Measurements from ENCODE around the gene SYNE1. TPM values are rescaled to one million over a fixed set of nuclear protein-coding genes. Genes with fewer than 3 reads are reported as not detected.
"Not testable (repeated sequence)": the region's sequence is repeated elsewhere in the genome, so short reads cannot be mapped to it uniquely, and the experiment has no call there.

The SYNE1 gene
- total RNA-seq, 1 experiment from 2014 or later: 6.5 TPM

DNA sequence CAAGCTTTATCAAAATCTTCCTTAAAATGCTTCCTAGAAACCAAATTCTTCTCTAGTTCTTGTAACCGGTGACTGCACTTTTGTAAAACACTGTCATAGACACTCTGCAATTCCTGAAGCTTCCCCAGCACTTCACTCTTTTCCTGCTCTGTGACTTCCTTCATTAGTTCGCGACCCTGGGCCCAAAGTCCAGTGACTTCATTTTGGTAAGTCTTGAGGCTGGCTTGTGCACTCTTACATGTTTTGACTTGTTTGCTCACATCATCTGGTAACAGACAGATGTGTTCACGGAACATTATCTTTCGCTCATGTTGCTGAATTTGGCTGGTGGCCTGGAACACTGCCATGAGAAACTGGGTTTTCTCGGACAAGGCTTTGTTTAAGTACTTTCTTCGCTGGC lies 306.2 kb downstream of the SYNE1 start:
- no peak for ATAC-seq
- H3K27me3 Mint-ChIP-seq (ENCODE audit: low read depth): no peaks in the 10 kb centered on the region
- H3K36me3 Mint-ChIP-seq: no peaks in the 10 kb centered on the region
- no peaks in the 10 kb centered on the region for H3K4me1 Mint-ChIP-seq
- no peaks in the 10 kb centered on the region for H3K9me3 Mint-ChIP-seq
- no peak overlapping the region for H3K4me3 Mint-ChIP-seq
- no peak for TF ChIP-seq FOXJ3 (CRISPR knock-in tag; IDR thresholded peaks at IDR 0.05; ENCODE audit: borderline replicate concordance)
- ChIA-PET POLR2A (no interaction called here), CTCF (no interaction called here)
- H3K27ac Mint-ChIP-seq: no peak overlapping the region
- no peak for DNase-seq (ENCODE audit: low spot score)

DNA sequence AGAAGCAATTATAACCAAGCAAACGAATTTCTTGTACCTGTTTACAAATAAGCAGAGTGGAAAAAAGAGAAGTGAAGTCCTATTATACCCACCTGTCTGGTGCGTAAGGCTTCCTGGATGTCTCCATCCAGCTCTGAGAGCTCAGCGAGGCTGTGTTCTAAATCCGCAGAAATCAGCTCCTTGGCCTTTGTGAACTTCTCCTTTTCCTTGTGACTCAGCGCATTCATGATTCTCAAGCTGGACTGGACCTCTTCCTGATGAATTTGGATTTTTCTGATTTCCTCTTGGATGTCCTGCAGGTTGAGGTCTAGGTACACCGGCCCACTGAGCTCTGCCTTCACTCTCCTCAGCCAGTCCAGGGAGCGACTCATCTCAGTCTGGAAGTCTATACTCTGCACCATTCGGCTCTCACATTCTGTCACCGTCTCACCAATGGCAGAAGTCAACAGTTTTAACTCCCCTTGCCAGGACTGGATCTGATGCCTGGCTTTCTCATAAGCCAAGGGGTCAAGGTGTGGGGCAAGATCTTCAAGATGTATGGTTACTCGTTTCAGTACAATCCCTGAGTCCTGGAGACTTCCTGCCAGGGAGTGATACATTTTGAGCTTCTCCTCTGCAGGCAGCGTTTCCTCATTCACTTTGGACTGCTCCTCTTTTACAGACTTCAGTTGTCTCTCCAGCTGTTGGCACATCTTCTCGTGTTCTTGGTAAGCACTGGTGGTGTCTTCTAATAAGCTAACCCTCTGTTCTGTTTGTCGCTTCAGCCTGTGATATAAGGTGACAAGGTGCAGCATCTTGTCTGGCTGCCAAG lies 307.3 kb downstream of the SYNE1 start:
- Mint-ChIP-seq H3K27me3 (ENCODE audit: low read depth) (no peaks in the 10 kb centered on the region), H3K4me1 (no peaks in the 10 kb centered on the region), H3K36me3 (no peaks in the 10 kb centered on the region), H3K27ac (no peak overlapping the region), H3K4me3 (no peak overlapping the region), H3K9me3 (no peaks in the 10 kb centered on the region)
- ChIA-PET CTCF (interaction anchor here (3.2 kb wide), 1 partner anchor 8 kb away, joined by 18 read pairs; no protein-coding TSS in a partner anchor), POLR2A (no interaction called here)
- ATAC-seq (no peak), DNase-seq (ENCODE audit: low spot score) (no peak)
- TF ChIP-seq RELA (CRISPR knock-in tag; IDR thresholded peaks at IDR 0.05; ENCODE audit: borderline replicate concordance) (no peak), TEAD4 (CRISPR knock-in tag; IDR thresholded peaks at IDR 0.05) (no peak), ZNF416 (CRISPR knock-in tag; IDR thresholded peaks at IDR 0.05) (no peak), SOX15 (CRISPR knock-in tag; IDR thresholded peaks at IDR 0.05) (no peak), FOXK1 (CRISPR knock-in tag; IDR thresholded peaks at IDR 0.05) (no peak), JAZF1 (CRISPR knock-in tag; IDR thresholded peaks at IDR 0.05) (no peak), GTF2I (CRISPR knock-in tag; conservative IDR thresholded peaks at IDR 0.05) (no peak), TCF7 (CRISPR knock-in tag; IDR thresholded peaks at IDR 0.05; ENCODE audit: low read depth) (no peak), MYBL2 (CRISPR knock-in tag; IDR thresholded peaks at IDR 0.05) (no peak), NFYB (CRISPR knock-in tag; conservative IDR thresholded peaks at IDR 0.05; ENCODE audit: low read depth) (no peak), ELF4 (CRISPR knock-in tag; IDR thresholded peaks at IDR 0.05; ENCODE audit: low read depth) (no peak), NR1H2 (CRISPR knock-in tag; IDR thresholded peaks at IDR 0.05) (no peak)
- TF ChIP-seq, protein P1, sequence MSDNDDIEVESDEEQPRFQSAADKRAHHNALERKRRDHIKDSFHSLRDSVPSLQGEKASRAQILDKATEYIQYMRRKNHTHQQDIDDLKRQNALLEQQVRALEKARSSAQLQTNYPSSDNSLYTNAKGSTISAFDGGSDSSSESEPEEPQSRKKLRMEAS (CRISPR knock-in tag; IDR thresholded peaks at IDR 0.05): no peak
- TF ChIP-seq, protein P2, sequence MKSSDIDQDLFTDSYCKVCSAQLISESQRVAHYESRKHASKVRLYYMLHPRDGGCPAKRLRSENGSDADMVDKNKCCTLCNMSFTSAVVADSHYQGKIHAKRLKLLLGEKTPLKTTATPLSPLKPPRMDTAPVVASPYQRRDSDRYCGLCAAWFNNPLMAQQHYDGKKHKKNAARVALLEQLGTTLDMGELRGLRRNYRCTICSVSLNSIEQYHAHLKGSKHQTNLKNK (CRISPR knock-in tag; IDR thresholded peaks at IDR 0.05): no peak
- TF ChIP-seq, protein P3, sequence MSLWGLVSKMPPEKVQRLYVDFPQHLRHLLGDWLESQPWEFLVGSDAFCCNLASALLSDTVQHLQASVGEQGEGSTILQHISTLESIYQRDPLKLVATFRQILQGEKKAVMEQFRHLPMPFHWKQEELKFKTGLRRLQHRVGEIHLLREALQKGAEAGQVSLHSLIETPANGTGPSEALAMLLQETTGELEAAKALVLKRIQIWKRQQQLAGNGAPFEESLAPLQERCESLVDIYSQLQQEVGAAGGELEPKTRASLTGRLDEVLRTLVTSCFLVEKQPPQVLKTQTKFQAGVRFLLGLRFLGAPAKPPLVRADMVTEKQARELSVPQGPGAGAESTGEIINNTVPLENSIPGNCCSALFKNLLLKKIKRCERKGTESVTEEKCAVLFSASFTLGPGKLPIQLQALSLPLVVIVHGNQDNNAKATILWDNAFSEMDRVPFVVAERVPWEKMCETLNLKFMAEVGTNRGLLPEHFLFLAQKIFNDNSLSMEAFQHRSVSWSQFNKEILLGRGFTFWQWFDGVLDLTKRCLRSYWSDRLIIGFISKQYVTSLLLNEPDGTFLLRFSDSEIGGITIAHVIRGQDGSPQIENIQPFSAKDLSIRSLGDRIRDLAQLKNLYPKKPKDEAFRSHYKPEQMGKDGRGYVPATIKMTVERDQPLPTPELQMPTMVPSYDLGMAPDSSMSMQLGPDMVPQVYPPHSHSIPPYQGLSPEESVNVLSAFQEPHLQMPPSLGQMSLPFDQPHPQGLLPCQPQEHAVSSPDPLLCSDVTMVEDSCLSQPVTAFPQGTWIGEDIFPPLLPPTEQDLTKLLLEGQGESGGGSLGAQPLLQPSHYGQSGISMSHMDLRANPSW (CRISPR knock-in tag; conservative IDR thresholded peaks at IDR 0.05; ENCODE audit: low read depth): no peak
- TF ChIP-seq, protein P4, sequence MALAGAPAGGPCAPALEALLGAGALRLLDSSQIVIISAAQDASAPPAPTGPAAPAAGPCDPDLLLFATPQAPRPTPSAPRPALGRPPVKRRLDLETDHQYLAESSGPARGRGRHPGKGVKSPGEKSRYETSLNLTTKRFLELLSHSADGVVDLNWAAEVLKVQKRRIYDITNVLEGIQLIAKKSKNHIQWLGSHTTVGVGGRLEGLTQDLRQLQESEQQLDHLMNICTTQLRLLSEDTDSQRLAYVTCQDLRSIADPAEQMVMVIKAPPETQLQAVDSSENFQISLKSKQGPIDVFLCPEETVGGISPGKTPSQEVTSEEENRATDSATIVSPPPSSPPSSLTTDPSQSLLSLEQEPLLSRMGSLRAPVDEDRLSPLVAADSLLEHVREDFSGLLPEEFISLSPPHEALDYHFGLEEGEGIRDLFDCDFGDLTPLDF (CRISPR knock-in tag; IDR thresholded peaks at IDR 0.05): no peak
- TF ChIP-seq, protein P5, sequence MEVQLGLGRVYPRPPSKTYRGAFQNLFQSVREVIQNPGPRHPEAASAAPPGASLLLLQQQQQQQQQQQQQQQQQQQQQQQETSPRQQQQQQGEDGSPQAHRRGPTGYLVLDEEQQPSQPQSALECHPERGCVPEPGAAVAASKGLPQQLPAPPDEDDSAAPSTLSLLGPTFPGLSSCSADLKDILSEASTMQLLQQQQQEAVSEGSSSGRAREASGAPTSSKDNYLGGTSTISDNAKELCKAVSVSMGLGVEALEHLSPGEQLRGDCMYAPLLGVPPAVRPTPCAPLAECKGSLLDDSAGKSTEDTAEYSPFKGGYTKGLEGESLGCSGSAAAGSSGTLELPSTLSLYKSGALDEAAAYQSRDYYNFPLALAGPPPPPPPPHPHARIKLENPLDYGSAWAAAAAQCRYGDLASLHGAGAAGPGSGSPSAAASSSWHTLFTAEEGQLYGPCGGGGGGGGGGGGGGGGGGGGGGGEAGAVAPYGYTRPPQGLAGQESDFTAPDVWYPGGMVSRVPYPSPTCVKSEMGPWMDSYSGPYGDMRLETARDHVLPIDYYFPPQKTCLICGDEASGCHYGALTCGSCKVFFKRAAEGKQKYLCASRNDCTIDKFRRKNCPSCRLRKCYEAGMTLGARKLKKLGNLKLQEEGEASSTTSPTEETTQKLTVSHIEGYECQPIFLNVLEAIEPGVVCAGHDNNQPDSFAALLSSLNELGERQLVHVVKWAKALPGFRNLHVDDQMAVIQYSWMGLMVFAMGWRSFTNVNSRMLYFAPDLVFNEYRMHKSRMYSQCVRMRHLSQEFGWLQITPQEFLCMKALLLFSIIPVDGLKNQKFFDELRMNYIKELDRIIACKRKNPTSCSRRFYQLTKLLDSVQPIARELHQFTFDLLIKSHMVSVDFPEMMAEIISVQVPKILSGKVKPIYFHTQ (CRISPR knock-in tag; IDR thresholded peaks at IDR 0.05): no peak
- TF ChIP-seq, protein P6, sequence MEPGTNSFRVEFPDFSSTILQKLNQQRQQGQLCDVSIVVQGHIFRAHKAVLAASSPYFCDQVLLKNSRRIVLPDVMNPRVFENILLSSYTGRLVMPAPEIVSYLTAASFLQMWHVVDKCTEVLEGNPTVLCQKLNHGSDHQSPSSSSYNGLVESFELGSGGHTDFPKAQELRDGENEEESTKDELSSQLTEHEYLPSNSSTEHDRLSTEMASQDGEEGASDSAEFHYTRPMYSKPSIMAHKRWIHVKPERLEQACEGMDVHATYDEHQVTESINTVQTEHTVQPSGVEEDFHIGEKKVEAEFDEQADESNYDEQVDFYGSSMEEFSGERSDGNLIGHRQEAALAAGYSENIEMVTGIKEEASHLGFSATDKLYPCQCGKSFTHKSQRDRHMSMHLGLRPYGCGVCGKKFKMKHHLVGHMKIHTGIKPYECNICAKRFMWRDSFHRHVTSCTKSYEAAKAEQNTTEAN (CRISPR knock-in tag; IDR thresholded peaks at IDR 0.05): no peak
- TF ChIP-seq, protein P7, sequence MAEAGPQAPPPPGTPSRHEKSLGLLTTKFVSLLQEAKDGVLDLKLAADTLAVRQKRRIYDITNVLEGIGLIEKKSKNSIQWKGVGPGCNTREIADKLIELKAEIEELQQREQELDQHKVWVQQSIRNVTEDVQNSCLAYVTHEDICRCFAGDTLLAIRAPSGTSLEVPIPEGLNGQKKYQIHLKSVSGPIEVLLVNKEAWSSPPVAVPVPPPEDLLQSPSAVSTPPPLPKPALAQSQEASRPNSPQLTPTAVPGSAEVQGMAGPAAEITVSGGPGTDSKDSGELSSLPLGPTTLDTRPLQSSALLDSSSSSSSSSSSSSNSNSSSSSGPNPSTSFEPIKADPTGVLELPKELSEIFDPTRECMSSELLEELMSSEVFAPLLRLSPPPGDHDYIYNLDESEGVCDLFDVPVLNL (CRISPR knock-in tag; IDR thresholded peaks at IDR 0.05; ENCODE audit: borderline replicate concordance, low read depth): no peak

DNA sequence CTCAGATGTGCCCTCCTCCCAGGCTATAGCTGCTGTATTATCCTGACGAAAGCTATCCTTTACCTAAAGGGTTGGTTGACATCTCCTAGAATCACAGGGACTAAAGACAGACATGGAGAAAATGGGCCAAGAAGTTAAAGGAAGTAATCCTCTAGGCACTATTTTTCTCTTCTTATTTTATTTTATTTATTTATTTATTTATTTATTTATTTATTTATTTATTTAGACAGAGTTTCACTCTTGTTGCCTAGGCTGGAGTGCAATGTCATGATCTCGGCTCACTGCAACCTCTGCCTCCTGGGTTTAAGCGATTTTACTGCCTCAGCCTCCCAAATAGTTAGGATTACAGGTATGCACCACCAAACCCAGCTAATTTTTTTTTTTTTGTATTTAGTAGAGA lies 309.0 kb downstream of the SYNE1 start:
- CTCF ChIA-PET: interaction anchor here (3.2 kb wide), 1 partner anchor 10 kb away, joined by 18 read pairs; no protein-coding TSS in a partner anchor
- ATAC-seq; H3K27ac Mint-ChIP-seq; POLR2A ChIA-PET; DNase-seq (ENCODE audit: low spot score); H3K9me3 Mint-ChIP-seq; H3K4me1 Mint-ChIP-seq; H3K4me3 Mint-ChIP-seq; H3K36me3 Mint-ChIP-seq; H3K27me3 Mint-ChIP-seq (ENCODE audit: low read depth): not testable (repeated sequence)

All from WTC11 (cell line).